K562 (cell line): ENCODE measurements around the gene NRSN2. TPM values are rescaled to one million over a fixed set of nuclear protein-coding genes. Genes with fewer than 3 reads are reported as not detected.

Source experiments
- MLLT1 ChIP-seq, 2 experiments: fragments of 450-650 bp; IDR thresholded peaks; 2 replicates each; pipeline ENCODE4 v1.6.1; 2016
- PTTG1 ChIP-seq: fragments of 450-650 bp; IDR thresholded peaks from 2 replicates; pipeline ENCODE4 v1.6.1; 2016; ENCODE audit warnings: low read depth, mild to moderate bottlenecking, missing genetic modification characterization, missing compliant biosample characterization
- RAD21 ChIP-seq, 2 experiments: fragments of 250-450 bp in 1 of 2; fragments of 450-650 bp in 1 of 2; sonication (Bioruptor Pico) in 1 of 2; formaldehyde crosslinking in 1 of 2; IDR thresholded peaks in 1 of 2; conservative IDR thresholded peaks in 1 of 2; 2 replicates each; pipeline versions ENCODE4 v1.4.0 to v1.8.0; 2020 to 2022; ENCODE audit warnings: mild to moderate bottlenecking in 2 of 2, moderate library complexity in 1 of 2
- RBFOX2 ChIP-seq: fragments of 200-400 bp; formaldehyde crosslinking; IDR thresholded peaks from 2 replicates; pipeline ENCODE4 v1.6.1; 2017; ENCODE audit warnings: low read depth, mild to moderate bottlenecking, low read length, moderate library complexity
- SNIP1 ChIP-seq: fragments of 450-650 bp; IDR thresholded peaks from 2 replicates; pipeline ENCODE4 v1.7.1; 2017; ENCODE audit warnings: low read depth, mild to moderate bottlenecking
- ZNF318 ChIP-seq, 2 experiments: fragments of 450-650 bp; IDR thresholded peaks; 2 replicates each; pipeline ENCODE4 v1.6.1; 2016; ENCODE audit warnings: mild to moderate bottlenecking in 2 of 2, borderline replicate concordance in 1 of 2, low read depth in 1 of 2, moderate library complexity in 1 of 2
- ZNF395 ChIP-seq: fragments of 200-800 bp; sonication (Bioruptor generic); IDR thresholded peaks from 2 replicates; pipeline ENCODE4 v1.6.1; 2017; ENCODE audit warnings: missing genetic modification characterization, missing compliant biosample characterization
- ZNF551 ChIP-seq: fragments of 250-450 bp; sonication (Bioruptor Pico); IDR thresholded peaks from 2 replicates; pipeline ENCODE4 v1.5.0; 2021; ENCODE audit warnings: mild to moderate bottlenecking, moderate library complexity
- ZZZ3 ChIP-seq: fragments of 450-650 bp; IDR thresholded peaks from 2 replicates; pipeline ENCODE4 v1.6.1; 2016; ENCODE audit warnings: antibody characterized with exemption, mild to moderate bottlenecking, moderate library complexity
- polyA plus RNA-seq, 8 experiments: library from polyadenylated mRNA; depleted of rRNA in 4 of 8; stranded (reverse) in 5 of 8; unstranded in 3 of 8; fragments of >200 nt; fragmentation: Nextera tagmentation in 2 of 8; fragmentation: Illumina TruSeq in 1 of 8; extraction: Ambion mirVana in 2 of 8; extraction: Trizol in 1 of 8; gene quantifications; 2 replicates each; pipeline versions ENCODE4 v1.2.1 to v1.2.3, GENCODE V29; 2011 to 2014; ENCODE audit warnings: inconsistent platforms in 1 of 8, missing spikeins in 1 of 8
- total RNA-seq, 7 experiments: library from RNA; depleted of rRNA in 6 of 7; stranded (reverse); fragments of >200 nt in 6 of 7; fragmentation: Illumina TruSeq in 2 of 7; extraction: Trizol in 2 of 7; gene quantifications; 2 replicates each; pipeline versions ENCODE4 v1.2.1 to v1.2.3, GENCODE V29; 2011 to 2021; ENCODE audit warnings: low replicate concordance in 1 of 7

Gene NRSN2
- total and polyA plus RNA-seq, 9 of the 15 experiments (the other 6 are each of a cell fraction or from before 2014, with no cell fraction given) = 7.5 to 29.7 (median 11.1) TPM

- TF ChIP-seq MLLT1 (IDR thresholded peaks at IDR 0.05) (peak in 1 of 2 experiments; percentile 61; a peak in 1 of 4 replicates), ZNF395 (CRISPR knock-in tag) (peak; percentile 27; the same call in 1 of the 2 replicates), ZNF551 (CRISPR knock-in tag) (no peak), RAD21 (CRISPR knock-in tag; conservative IDR thresholded peaks at IDR 0.05 in 1 of 2, IDR thresholded peaks at IDR 0.05 in 1 of 2) (peak in 1 of 2 experiments; percentile 28; a peak in 1 of 4 replicates), ZZZ3 (no peak; the same call in 1 of the 2 replicates), RBFOX2 (peak; percentile 41; the same call in 1 of the 2 replicates), PTTG1 (tag) (0 out of 2 replicates have a peak, but pooled peaks have one; percentile 11), SNIP1 (no peak), ZNF318 (IDR thresholded peaks at IDR 0.05; ENCODE audit: borderline replicate concordance in 1 of 2, low read depth in 1 of 2) (peak in 1 of 2 experiments; percentile 92; a peak in 2 of 4 replicates)
Measured at GRCh38 chr20:401682-402495, 55.0 kb downstream of the NRSN2 start (continued).
